Mesenchymal stem cell (in vitro differentiated cells and primary cell): ENCODE measurements around the gene LIN54.

Source experiments
- DNase-seq: peaks from one replicate; pipeline ENCODE4 v3.0.0-alpha.2; 2013
- H2AFZ ChIP-seq: one replicate; pipeline ENCODE4 v1.6.1; 2013; ENCODE audit warnings: low read depth, mild to moderate bottlenecking, control low read depth, inconsistent platforms, low read length, moderate library complexity
- H2AK5ac ChIP-seq: 2 replicates; pipeline ENCODE4 v1.6.1; 2013; ENCODE audit warnings: low read length, moderate library complexity, mild to moderate bottlenecking, inconsistent platforms; ENCODE audit not compliant: severe bottlenecking
- H2BK120ac ChIP-seq: one replicate; pipeline ENCODE4 v1.6.1; 2013; ENCODE audit warnings: low read depth, mild to moderate bottlenecking, inconsistent platforms, low read length, moderate library complexity
- H2BK12ac ChIP-seq, 2 experiments: one replicate each; pipeline ENCODE4 v1.6.1; 2013; ENCODE audit warnings: inconsistent platforms in 2 of 2, low read length in 2 of 2, mild to moderate bottlenecking in 2 of 2, moderate library complexity in 2 of 2, control low read depth in 1 of 2
- H2BK15ac ChIP-seq: one replicate; pipeline ENCODE4 v1.6.1; 2013; ENCODE audit warnings: mild to moderate bottlenecking, low read depth, inconsistent platforms; ENCODE audit not compliant: poor library complexity, severe bottlenecking
- H2BK5ac ChIP-seq: 2 replicates; pipeline ENCODE4 v1.6.1; 2013; ENCODE audit warnings: low read depth, mild to moderate bottlenecking, low read length, control low read depth, inconsistent platforms; ENCODE audit not compliant: poor library complexity, severe bottlenecking
- H3K14ac ChIP-seq, 2 experiments: one replicate each; pipeline ENCODE4 v1.6.1; 2013; ENCODE audit warnings: inconsistent platforms in 2 of 2, low read length in 2 of 2, control low read depth in 1 of 2, mild to moderate bottlenecking in 1 of 2, moderate library complexity in 1 of 2
- H3K18ac ChIP-seq, 2 experiments: one replicate each; pipeline ENCODE4 v1.6.1; 2013; ENCODE audit warnings: inconsistent platforms in 2 of 2, low read length in 2 of 2, control low read depth in 1 of 2, low read depth in 1 of 2, mild to moderate bottlenecking in 1 of 2
- H3K23ac ChIP-seq, 2 experiments: one replicate each; pipeline ENCODE4 v1.6.1; 2013; ENCODE audit warnings: inconsistent platforms in 2 of 2, low read length in 2 of 2, mild to moderate bottlenecking in 2 of 2, moderate library complexity in 2 of 2, control low read depth in 1 of 2
- H3K27ac ChIP-seq: 2 replicates; pipeline ENCODE4 v1.5.1; 2013; ENCODE audit warnings: mild to moderate bottlenecking, moderate library complexity, low read length, control low read depth, inconsistent platforms; ENCODE audit not compliant: poor library complexity, severe bottlenecking
- H3K27me3 ChIP-seq, 2 experiments: 2 replicates each; pipeline versions ENCODE4 v1.6.1 to v1.7.0; 2013; ENCODE audit warnings: low read length in 2 of 2, mild to moderate bottlenecking in 2 of 2, moderate library complexity in 2 of 2, control low read depth in 1 of 2, inconsistent platforms in 1 of 2; ENCODE audit not compliant: control insufficient read depth in 1 of 2, insufficient read depth in 1 of 2
- H3K36me3 ChIP-seq, 2 experiments: 2 replicates each; pipeline versions ENCODE4 v1.6.1 to v1.7.0; 2013; ENCODE audit warnings: low read length in 2 of 2, control low read depth in 1 of 2, inconsistent platforms in 1 of 2, low read depth in 1 of 2, mild to moderate bottlenecking in 1 of 2; ENCODE audit not compliant: insufficient read depth in 2 of 2, control insufficient read depth in 1 of 2
- H3K4ac ChIP-seq, 2 experiments: one replicate each; pipeline ENCODE4 v1.6.1; 2013; ENCODE audit warnings: inconsistent platforms in 2 of 2, low read length in 2 of 2, mild to moderate bottlenecking in 2 of 2, moderate library complexity in 2 of 2, control low read depth in 1 of 2, low read depth in 1 of 2
- H3K4me1 ChIP-seq: 2 replicates; pipeline ENCODE4 v1.6.1; 2013; ENCODE audit warnings: low read depth, low read length, control low read depth; ENCODE audit not compliant: control insufficient read depth, insufficient read depth
- H3K4me2 ChIP-seq: 2 replicates; pipeline ENCODE4 v1.6.1; 2013; ENCODE audit warnings: low read length, mild to moderate bottlenecking, inconsistent platforms; ENCODE audit not compliant: poor library complexity, severe bottlenecking
- H3K4me3 ChIP-seq, 2 experiments: 2 replicates each; pipeline versions ENCODE4 v1.5.1 to v1.7.0; 2013; ENCODE audit warnings: low read length in 2 of 2, mild to moderate bottlenecking in 2 of 2, control low read depth in 1 of 2, low read depth in 1 of 2; ENCODE audit not compliant: insufficient read depth in 1 of 2
- H3K79me1 ChIP-seq: replicated peaks from 2 replicates; pipeline ENCODE4 v1.6.1; 2013; ENCODE audit warnings: mild to moderate bottlenecking, control low read depth, low read length, inconsistent platforms; ENCODE audit not compliant: poor library complexity, severe bottlenecking
- H3K9ac ChIP-seq: 2 replicates; pipeline ENCODE4 v1.7.0; 2013; ENCODE audit warnings: mild to moderate bottlenecking, low read length, moderate library complexity
- H3K9me3 ChIP-seq: 2 replicates; pipeline ENCODE4 v1.7.0; 2013; ENCODE audit warnings: mild to moderate bottlenecking, low read length; ENCODE audit not compliant: control insufficient read depth
- H4K8ac ChIP-seq: one replicate; pipeline ENCODE4 v1.6.1; 2013; ENCODE audit warnings: inconsistent platforms, mild to moderate bottlenecking, low read length, moderate library complexity
- H4K91ac ChIP-seq: one replicate; pipeline ENCODE4 v1.6.1; 2013; ENCODE audit warnings: mild to moderate bottlenecking, low read length, inconsistent platforms
- WGBS: methylation state at CpG from one replicate; pipeline ENCODE4 v1.1.7; 2013; ENCODE audit warnings: mixed read lengths; 5-methylcytosine and 5-hydroxymethylcytosine counted together

The LIN54 gene

DNA sequence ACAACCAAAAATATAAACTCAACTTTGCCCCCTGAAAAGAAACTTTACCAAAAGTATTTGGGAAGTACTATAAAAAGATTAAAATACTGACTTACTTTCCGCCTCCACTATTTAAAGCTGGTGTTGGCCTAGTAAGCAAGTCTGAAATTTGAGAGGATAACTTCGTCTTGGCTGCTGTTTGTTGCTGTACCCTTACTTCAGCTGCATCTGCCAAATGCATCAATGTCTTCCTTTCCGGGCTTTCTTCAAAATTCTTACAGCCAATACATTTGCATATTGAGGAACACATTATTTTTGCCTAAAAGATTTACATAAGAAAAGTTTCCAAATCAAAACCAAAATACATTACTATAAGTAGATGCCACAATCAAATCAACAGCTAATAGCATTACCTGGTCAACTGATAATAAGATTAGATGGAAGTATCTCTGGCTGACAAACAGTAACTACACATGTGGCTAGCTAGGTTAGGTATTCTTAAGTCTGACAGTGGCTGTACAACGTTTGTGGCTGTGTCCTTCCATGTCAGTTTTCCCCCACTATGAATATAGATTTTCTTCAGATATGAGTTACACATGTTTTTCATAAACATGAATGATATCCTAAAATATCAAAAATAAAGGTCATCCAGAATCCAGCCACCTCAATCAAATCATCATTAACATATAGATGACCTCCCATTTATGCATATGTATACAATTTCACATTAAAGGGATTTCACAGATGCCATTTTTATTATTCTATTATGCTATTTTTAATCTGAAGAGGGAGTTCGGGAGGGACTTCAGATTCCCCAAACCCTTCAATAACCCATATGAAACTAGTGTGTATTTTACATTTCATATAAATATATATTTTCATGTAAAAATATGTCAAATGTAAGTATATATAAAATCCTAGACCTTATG, 79.5 kb downstream of the LIN54 start:
- H4K91ac ChIP-seq = no peak overlapping the region
- H4K8ac ChIP-seq = no peak overlapping the region
- no peak overlapping the region for H3K4me3 ChIP-seq
- no peak overlapping the region for H2BK12ac ChIP-seq
- no peak overlapping the region for H2BK120ac ChIP-seq
- H3K14ac ChIP-seq = no peak overlapping the region
- no peak overlapping the region for H2AFZ ChIP-seq
- no peak overlapping the region for H2BK15ac ChIP-seq
- no peak overlapping the region for H3K23ac ChIP-seq
- no peak for DNase-seq
- no peaks in the 10 kb centered on the region for H3K79me1 ChIP-seq
- H2AK5ac ChIP-seq = no peak overlapping the region
- H3K27me3 ChIP-seq = no peaks in the 10 kb centered on the region
- no peaks in the 10 kb centered on the region for H3K9me3 ChIP-seq
- H2BK5ac ChIP-seq = no peak overlapping the region
- no peak overlapping the region for H3K9ac ChIP-seq
- H3K4ac ChIP-seq = no peak overlapping the region
- peaks cover 0 to 60% of the 10 kb centered on the region in 2 experiments for H3K36me3 ChIP-seq
- H3K4me2 ChIP-seq = no peak overlapping the region
- WGBS = 99% methylated on average over 4 of the region's 5 CpGs
- no peaks in the 10 kb centered on the region for H3K4me1 ChIP-seq
- no peak overlapping the region for H3K27ac ChIP-seq
- H3K18ac ChIP-seq = no peak overlapping the region

DNA sequence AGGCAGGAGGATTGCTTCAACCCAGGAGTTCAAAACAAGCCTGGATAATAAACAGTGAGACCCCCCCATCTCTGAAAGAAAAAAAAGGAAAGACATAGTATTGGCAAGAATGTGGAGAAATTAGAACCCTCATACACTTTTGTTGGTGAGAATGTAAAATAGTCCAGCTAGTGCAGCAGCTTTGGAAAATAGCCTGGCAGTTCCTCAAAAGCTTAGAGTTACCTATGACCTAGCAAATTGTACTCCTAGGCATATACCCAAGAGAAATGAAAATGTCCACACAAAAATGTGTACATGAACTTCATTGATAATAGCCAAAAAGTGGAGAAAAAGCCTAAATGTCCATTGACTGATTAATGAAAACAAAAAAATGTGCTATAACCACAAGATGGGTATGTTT, 88.8 kb downstream of the LIN54 start:
- Histone ChIP-seq H3K4ac (no peak overlapping the region), H3K14ac (no peak overlapping the region), H4K8ac (no peak overlapping the region), H2BK12ac (no peak overlapping the region), H3K4me1 (peaks cover 2% of the 10 kb centered on the region), H2BK120ac (no peak overlapping the region), H3K36me3 (peaks cover 6 to 11% of the 10 kb centered on the region in 2 experiments), H3K9ac (no peak overlapping the region), H2BK15ac (no peak overlapping the region), H3K18ac (no peak overlapping the region), H3K9me3 (no peaks in the 10 kb centered on the region), H3K4me2 (no peak overlapping the region), H3K23ac (no peak overlapping the region), H2BK5ac (no peak overlapping the region), H3K4me3 (no peak overlapping the region), H2AFZ (no peak overlapping the region), H4K91ac (no peak overlapping the region), H3K27ac (no peak overlapping the region), H2AK5ac (no peak overlapping the region), H3K79me1 (no peaks in the 10 kb centered on the region), H3K27me3 (no peaks in the 10 kb centered on the region)
- no peak for DNase-seq

DNA sequence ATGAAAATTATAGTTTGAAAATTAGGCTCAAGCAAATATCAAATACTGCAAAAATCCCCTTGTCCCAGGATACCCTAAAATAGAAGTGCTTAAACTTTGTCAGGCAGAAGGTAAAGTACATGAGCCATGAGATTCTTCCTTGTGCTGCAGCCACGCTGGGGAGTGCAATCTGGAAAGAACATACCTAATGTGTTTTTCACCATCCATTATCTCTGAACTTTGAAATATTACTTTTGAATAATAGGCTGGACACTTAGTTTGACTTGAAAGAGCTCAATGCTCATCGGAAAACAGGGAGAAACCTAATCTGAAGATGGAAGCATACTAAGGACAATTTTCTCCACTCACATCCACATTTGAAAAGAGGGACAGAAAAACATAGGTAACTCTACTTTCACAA, 91.2 kb downstream of the LIN54 start:
- H3K9ac ChIP-seq = no peak overlapping the region
- peaks cover 6 to 12% of the 10 kb centered on the region in 2 experiments for H3K36me3 ChIP-seq
- H3K27me3 ChIP-seq = no peaks in the 10 kb centered on the region
- H3K4me3 ChIP-seq = no peak overlapping the region
- no peak overlapping the region for H2AK5ac ChIP-seq
- H3K18ac ChIP-seq = no peak overlapping the region
- H2BK120ac ChIP-seq = no peak overlapping the region
- no peak overlapping the region for H3K14ac ChIP-seq
- no peak for DNase-seq
- H3K27ac ChIP-seq = no peak overlapping the region
- H4K91ac ChIP-seq = no peak overlapping the region
- no peak overlapping the region for H3K23ac ChIP-seq
- no peak overlapping the region for H2BK12ac ChIP-seq
- H3K4ac ChIP-seq = no peak overlapping the region
- no peak overlapping the region for H4K8ac ChIP-seq
- H3K4me1 ChIP-seq = peaks cover 2% of the 10 kb centered on the region
- H2BK5ac ChIP-seq = no peak overlapping the region
- no peaks in the 10 kb centered on the region for H3K79me1 ChIP-seq
- no peaks in the 10 kb centered on the region for H3K9me3 ChIP-seq
- H2BK15ac ChIP-seq = no peak overlapping the region
- no peak overlapping the region for H2AFZ ChIP-seq
- 100% methylated on average over 1 of the region's 2 CpGs for WGBS
- H3K4me2 ChIP-seq = no peak overlapping the region

DNA sequence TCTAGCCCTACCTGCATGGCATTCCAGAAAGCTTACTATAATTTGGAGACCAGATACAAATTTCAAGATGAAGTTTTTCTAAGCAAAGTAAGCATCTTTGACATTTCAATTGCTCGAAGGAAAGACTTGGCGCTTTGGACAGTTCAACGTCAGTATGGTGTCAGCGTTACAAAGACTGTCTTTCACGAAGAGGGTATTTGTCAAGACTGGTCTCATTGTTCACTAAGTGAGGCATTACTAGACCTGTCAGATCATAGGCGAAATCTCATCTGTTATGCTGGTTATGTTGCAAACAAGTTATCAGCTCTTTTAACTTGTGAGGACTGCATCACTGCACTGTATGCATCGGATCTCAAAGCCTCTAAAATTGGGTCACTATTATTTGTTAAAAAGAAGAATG, 92.5 kb downstream of the LIN54 start:
- no peak for DNase-seq
- Histone ChIP-seq H3K4ac (no peak overlapping the region), H2BK12ac (no peak overlapping the region), H2AK5ac (no peak overlapping the region), H3K9ac (no peak overlapping the region), H3K23ac (no peak overlapping the region), H3K4me1 (peaks cover 2% of the 10 kb centered on the region), H4K8ac (no peak overlapping the region), H3K36me3 (peaks cover 3 to 12% of the 10 kb centered on the region in 2 experiments), H4K91ac (no peak overlapping the region), H3K27ac (no peak overlapping the region), H3K9me3 (no peaks in the 10 kb centered on the region), H3K4me2 (no peak overlapping the region), H2BK120ac (no peak overlapping the region), H3K27me3 (no peaks in the 10 kb centered on the region), H2AFZ (no peak overlapping the region), H2BK5ac (no peak overlapping the region), H3K4me3 (no peak overlapping the region), H3K18ac (no peak overlapping the region), H2BK15ac (no peak overlapping the region), H3K79me1 (no peaks in the 10 kb centered on the region), H3K14ac (no peak overlapping the region)
- WGBS = 96% methylated on average over 7 of the region's 7 CpGs
